ENCODE measurements around the gene C16orf96.
"Not testable (repeated sequence)": the region's sequence is repeated elsewhere in the genome, so short reads cannot be mapped to it uniquely, and the experiment has no call there.

C16orf96 gene

DNA sequence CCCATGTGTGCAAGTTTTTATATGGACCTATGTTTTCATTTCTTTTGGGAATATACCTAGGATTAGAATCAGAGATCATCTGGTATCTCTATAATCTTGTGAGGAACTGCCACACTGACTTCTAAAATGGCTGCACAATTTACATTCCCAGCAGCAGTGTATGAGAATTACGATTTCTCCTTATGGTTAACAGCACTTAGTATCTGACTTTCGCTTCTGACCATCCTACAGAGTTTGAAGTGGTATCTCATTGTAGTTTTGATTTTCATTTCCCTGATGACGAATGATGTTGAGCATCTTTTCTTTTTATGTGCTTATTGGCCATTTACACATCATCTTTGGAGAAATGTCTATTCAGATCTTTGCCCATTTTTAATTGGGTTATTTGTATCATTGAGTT, 10.0 kb downstream of the C16orf96 start:
- DNase-seq: no peak

GRCh38 chr16:4570086-4570485, 13.9 kb downstream of the C16orf96 start:
- DNase-seq: no peak

- DNase-seq: no peak
These were observed 14.7 kb downstream of the C16orf96 start for GRCh38 chr16:4570688-4571321.

- DNase-seq: no peak
These were observed 16.6 kb downstream of the C16orf96 start for GRCh38 chr16:4572715-4573114.

- DNase-seq: not testable (repeated sequence)
These were observed 17.8 kb downstream of the C16orf96 start for GRCh38 chr16:4573926-4574325.

DNA sequence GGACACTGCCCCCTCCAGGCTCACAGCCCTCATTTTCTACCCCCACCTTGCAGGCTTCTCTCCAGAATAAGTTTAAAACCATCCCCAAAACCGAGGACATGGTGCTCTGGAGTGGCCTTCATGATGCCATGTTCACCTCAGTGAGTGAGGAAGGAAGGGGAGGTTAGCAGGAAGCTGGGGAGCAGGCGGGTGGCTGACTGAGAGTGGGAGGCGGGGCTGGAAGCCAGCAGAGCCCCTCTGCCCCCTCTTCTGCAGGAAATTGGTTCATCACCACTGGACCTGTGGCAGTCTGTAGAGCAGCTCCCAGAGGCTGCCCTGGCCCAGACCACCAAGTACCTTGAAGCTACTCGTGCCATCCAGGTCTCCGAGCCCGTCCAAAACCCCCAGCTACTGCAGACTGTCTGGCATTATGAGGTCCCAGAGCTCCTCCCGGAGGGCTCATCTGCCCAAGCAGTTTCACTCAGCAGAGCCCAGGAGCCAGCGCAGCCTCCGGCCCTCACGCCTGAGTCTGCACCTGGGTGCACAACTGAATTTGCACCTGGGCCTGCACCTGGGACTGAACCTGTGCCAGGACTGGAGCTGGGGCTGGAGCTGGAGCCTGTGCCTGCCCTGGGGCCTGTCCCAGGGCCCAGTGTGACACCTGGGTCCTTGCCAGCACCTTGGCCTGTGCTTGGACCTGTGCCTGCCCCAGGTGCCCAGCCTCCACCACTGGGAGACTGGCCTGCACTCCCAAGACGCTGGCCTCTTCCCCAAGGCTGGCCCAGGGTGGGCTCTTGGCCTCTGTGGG, 19.0 kb downstream of the C16orf96 start:
- DNase-seq: no peak

DNA sequence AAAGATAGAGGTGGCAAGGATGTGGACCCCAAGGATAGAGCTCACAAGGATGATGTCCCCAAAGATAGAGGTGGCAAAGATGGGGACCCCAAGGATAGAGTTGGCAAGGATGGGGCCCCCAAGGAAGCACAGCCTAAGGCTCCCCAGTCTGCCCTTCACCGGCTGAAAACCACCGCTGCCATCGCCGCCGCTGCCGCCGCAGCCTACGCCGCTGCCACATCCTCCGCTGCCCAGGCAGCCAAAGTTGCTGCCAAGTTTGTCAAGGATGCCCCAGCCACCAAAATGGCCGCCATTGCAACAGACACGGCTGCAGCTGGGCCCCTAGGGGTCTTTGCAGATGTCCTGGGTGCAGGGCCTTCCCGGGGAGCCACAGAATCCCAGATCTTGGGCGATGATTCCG, 19.9 kb downstream of the C16orf96 start:
- no peak for DNase-seq

DNA sequence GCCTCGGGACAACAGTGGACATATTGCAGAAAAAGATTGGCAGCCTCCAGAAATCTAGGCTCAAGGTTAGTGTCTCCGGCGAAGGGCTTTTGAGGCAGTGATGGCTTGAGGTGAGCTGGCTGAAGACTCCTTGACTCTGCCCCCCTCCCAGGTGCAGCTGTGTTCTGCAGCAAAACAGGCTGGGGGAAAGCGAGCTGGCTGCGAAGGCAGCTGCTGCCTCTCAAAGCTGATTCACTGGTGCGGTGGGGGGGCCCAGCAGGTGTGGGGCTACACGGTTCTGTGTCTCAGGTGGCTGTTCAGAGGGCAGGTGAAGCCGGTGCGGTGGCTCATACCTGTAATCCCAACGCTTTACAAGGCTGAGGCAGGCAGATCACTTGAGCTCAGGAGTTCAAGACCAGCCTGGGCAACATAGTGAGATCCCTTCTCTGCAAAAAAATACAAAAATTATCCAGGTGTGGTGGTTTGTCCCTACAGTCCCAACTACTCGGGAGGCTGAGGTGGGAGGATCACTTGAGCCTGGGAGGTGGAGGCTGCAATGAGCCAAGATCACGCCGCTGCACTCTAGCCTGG, 22.9 kb downstream of the C16orf96 start:
- DNase-seq: no peak

GRCh38 chr16:4580250-4580649, 24.1 kb downstream of the C16orf96 start:
- DNase-seq: no peak

DNA sequence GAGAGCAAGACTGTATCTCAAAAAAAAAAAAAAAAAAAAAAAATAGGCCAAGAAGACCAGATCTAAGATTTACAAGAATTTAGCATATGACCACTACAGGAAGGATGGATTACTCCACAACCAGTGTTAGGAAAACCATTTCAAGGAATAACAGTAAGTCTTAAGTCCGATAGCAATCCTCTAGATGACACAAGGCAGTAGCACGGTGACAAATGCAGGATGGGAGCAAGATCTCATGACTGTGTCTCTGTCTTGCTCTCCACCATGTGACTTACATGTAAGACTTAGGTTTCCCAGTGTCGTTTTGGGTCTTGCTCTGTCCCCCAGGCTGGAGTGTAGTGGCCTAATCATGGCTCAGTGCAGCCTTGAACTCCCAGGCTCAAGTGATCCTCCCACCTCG, 27.8 kb downstream of the C16orf96 start:
- no peak for DNase-seq

- DNase-seq: no peak
These were observed 30.2 kb downstream of the C16orf96 start for GRCh38 chr16:4586291-4586690.

- DNase-seq: no peak
These were observed 32.2 kb downstream of the C16orf96 start for GRCh38 chr16:4588386-4588785.

DNA sequence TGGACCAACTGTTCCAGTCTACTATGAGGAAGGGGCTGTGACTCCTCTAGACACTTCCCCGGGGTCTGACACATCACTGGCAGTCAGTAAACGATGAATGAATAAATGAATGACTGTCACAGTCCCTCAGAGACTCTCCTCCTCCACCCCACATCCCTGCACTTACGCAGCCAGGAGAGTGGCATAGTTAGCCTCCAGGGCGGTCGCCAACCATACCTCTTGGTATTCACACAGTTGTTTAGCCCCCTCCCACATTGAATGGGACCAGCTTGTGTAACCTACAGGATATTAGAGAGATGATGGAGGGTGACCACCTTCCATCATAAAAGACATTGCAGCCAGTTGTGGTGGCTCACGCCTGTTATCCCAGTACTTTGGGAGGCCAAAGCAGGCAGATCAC, 32.8 kb downstream of the C16orf96 start:
- no peak for DNase-seq

DNA sequence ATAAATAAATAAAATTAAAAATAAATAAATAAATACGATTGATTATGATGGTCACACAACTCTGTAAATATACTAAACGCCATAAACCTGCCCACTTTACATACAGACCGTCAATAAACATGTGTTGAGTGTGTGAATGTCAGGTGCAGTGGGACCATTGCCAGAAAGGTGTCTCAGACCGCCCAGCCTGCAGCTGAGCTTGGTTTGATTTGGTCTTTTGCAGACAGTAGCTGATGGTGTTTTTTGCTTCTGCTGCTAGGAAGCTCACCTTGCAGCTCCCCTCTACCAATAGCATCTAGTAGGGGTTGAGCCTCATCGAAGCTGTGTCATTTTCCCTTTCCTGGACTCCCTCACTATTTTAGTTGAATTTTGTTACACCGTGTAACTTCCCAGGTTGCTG, 35.1 kb downstream of the C16orf96 start:
- DNase-seq: no peak

DNA sequence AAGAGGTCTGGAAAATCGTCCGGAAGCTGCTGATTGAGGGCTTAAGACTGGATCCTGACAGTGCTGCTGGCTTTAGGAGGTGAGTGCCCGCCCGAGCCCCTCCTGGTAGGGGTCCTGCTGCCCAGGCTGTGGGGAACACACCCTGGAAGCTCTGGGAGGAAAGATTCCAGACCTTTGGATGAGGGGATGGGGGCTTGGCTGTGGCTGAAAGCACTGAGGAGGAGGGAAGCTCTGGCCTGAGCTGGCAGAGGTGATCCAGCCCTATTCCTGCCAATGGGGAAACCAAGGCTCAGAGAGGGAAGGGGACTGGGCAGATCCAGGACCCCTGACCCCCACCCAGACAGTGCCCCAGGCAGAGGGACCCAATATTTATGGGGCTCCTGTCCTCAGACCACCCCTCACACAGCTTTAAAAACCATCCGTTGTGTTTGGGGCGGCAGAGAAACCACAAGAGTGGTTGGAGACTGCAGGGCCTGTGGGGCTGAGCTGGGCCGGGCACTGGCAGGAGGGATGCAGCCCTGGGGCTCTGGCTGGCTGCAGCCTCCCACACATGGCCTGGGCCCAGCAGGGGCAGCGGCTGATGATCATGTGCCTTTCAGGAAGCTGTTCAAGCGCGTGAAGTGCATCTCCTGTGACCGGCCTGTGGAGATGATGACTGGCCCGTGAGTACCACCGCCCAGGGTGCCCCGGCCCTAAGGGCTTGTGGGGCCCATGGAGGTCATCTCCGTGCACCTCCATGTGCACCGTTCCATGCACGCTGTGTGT, 35.7 kb downstream of the C16orf96 start:
- DNase-seq: no peak

GRCh38 chr16:4593086-4593485, 36.9 kb downstream of the C16orf96 start:
- no peak for DNase-seq

DNA sequence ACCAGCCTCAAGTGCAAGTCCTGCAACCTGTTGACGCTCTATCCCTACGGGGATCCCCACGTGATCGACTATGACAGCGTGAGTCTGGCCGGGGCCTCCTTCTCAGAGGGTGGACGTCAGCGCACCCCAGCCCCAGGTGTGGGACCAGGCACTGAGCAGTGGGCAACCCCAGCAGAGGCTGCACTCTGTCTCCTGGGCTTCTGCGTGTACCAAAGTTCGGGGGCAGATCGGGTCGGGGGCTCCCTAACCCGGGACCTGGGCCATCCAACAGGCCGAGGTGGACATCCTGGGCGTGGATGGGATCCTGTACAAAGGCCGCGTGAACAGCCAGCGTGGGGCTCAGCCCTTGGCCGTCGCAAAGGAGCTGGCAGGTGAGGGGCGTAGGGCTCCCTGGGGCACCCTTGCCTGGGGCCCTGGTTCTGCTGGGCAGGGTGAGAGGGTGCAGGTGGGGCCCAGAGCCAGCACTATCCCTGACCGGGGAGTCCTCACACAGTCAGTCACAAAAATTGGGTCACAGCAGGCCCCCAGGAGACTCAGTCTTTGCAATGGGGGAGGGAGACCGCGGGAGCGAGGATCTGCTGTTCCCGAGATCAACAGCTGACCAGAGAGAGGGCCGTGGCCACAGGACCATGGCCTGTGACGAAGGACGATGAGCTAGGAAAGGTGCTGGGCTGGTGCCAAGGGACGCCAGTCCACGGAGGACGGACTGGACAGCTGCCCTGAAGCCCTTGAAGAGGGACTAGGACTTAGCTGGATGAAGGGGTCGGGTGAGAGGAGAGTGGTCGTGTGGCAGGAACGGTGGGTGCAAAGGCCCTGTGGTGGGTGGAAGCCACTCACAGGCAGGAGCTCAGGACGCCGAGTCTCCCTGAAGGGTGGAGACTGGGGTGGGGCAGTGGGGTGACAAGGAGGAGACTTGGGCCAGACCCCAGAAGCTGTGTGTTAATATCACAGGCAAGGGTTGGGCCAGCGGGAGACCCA, 38.6 kb downstream of the C16orf96 start:
- no peak for DNase-seq

GRCh38 chr16:4597174-4597573, 41.0 kb downstream of the C16orf96 start:
- no peak for DNase-seq

- no peak for DNase-seq
These were observed 42.9 kb downstream of the C16orf96 start for GRCh38 chr16:4599037-4599436.

GRCh38 chr16:4599545-4599944, 43.4 kb downstream of the C16orf96 start:
- DNase-seq: no peak

- DNase-seq: no peak
These were observed 45.1 kb downstream of the C16orf96 start for GRCh38 chr16:4601036-4601863.

Measured in fibroblast of skin of back (primary cell).